Activated naive CD4-positive, alpha-beta T cell treated with anti-CD3 and anti-CD28 coated beads, Interleukin-2, amount 10 ng/mL, durations not matched to agents 7 days and 5 days (primary cell): ENCODE results near the gene ODAD4.
A peak's percentile ranks its signal among the peaks of the same experiment; 100 is the strongest.

Experiments
- CTCF ChIA-PET: fragments of 350-600 bp; sonication (Branson Sonifier 250); formaldehyde crosslinking; loops from one replicate; lab custom pipeline; 2021; ENCODE audit warnings: antibody characterized with exemption; lab: Charles Lee
- DNase-seq: peaks from one replicate; pipeline ENCODE4 v3.0.0-alpha.2; 2020
- H3K27ac Mint-ChIP-seq: one replicate; pipeline ENCODE4 v1.8.0; 2021; ENCODE audit warnings: mild to moderate bottlenecking, moderate library complexity, mixed read lengths
- H3K27me3 Mint-ChIP-seq: one replicate; pipeline ENCODE4 v1.8.0; 2021; ENCODE audit warnings: mild to moderate bottlenecking, mixed read lengths
- H3K36me3 Mint-ChIP-seq: one replicate; pipeline ENCODE4 v1.8.0; 2021; ENCODE audit warnings: mixed read lengths
- H3K4me1 Mint-ChIP-seq: one replicate; pipeline ENCODE4 v1.8.0; 2021; ENCODE audit warnings: mixed read lengths
- H3K4me3 Mint-ChIP-seq: one replicate; pipeline ENCODE4 v1.8.0; 2021; ENCODE audit warnings: mild to moderate bottlenecking, moderate library complexity, mixed read lengths
- H3K9me3 Mint-ChIP-seq: one replicate; pipeline ENCODE4 v1.8.0; 2021; ENCODE audit warnings: mixed read lengths

ODAD4 gene

GRCh38 chr17:41941168-41941567 is 10.8 kb downstream of the ODAD4 start:
- no peak overlapping the region for H3K27ac Mint-ChIP-seq
- H3K27me3 Mint-ChIP-seq, result peaks cover 23% of the 10 kb centered on the region
- no peaks in the 10 kb centered on the region for H3K36me3 Mint-ChIP-seq
- no peaks in the 10 kb centered on the region for H3K9me3 Mint-ChIP-seq
- H3K4me1 Mint-ChIP-seq, result no peaks in the 10 kb centered on the region
- DNase-seq, result no peak
- CTCF ChIA-PET, result no interaction called here
- no peak overlapping the region for H3K4me3 Mint-ChIP-seq

- CTCF ChIA-PET, result interaction anchor here (0.5 kb wide), 1 partner anchor 157 kb away, joined by 3 read pairs; no protein-coding TSS in a partner anchor
- no peak overlapping the region for H3K27ac Mint-ChIP-seq
Measured at GRCh38 chr17:41942626-41943373, 12.4 kb downstream of the ODAD4 start.

GRCh38 chr17:41943492-41943891 is 13.1 kb downstream of the ODAD4 start:
- no peak overlapping the region for H3K27ac Mint-ChIP-seq
- H3K36me3 Mint-ChIP-seq, result no peaks in the 10 kb centered on the region

More at GRCh38 chr17:41942626-41943373, 12.4 kb downstream of the ODAD4 start:
- no peaks in the 10 kb centered on the region for H3K36me3 Mint-ChIP-seq
- H3K4me3 Mint-ChIP-seq, result no peak overlapping the region
- H3K27me3 Mint-ChIP-seq, result peaks cover 23% of the 10 kb centered on the region
- H3K9me3 Mint-ChIP-seq, result no peaks in the 10 kb centered on the region
- DNase-seq, result no peak
- no peaks in the 10 kb centered on the region for H3K4me1 Mint-ChIP-seq

GRCh38 chr17:41944943-41945342 is 14.5 kb downstream of the ODAD4 start:
- H3K4me1 Mint-ChIP-seq, result no peaks in the 10 kb centered on the region
- DNase-seq, result no peak
- CTCF ChIA-PET, result no interaction called here
- H3K9me3 Mint-ChIP-seq, result no peaks in the 10 kb centered on the region
- no peak overlapping the region for H3K27ac Mint-ChIP-seq
- peaks cover 13% of the 10 kb centered on the region for H3K27me3 Mint-ChIP-seq
- H3K36me3 Mint-ChIP-seq, result no peaks in the 10 kb centered on the region
- no peak overlapping the region for H3K4me3 Mint-ChIP-seq

More at GRCh38 chr17:41943492-41943891, 13.1 kb downstream of the ODAD4 start:
- peaks cover 23% of the 10 kb centered on the region for H3K27me3 Mint-ChIP-seq
- no peaks in the 10 kb centered on the region for H3K9me3 Mint-ChIP-seq
- CTCF ChIA-PET, result no interaction called here
- no peaks in the 10 kb centered on the region for H3K4me1 Mint-ChIP-seq
- no peak for DNase-seq
- no peak overlapping the region for H3K4me3 Mint-ChIP-seq

- no peaks in the 10 kb centered on the region for H3K9me3 Mint-ChIP-seq
- CTCF ChIA-PET, result no interaction called here
Measured at GRCh38 chr17:41948762-41949460, 18.5 kb downstream of the ODAD4 start.

GRCh38 chr17:41956522-41956921 is 26.1 kb downstream of the ODAD4 start:
- Mint-ChIP-seq H3K4me3 (no peak overlapping the region), H3K4me1 (no peaks in the 10 kb centered on the region), H3K27ac (no peak overlapping the region), H3K27me3 (peaks cover 11% of the 10 kb centered on the region), H3K36me3 (no peaks in the 10 kb centered on the region), H3K9me3 (no peaks in the 10 kb centered on the region)
- no peak for DNase-seq
- CTCF ChIA-PET, result no interaction called here

More at GRCh38 chr17:41948762-41949460, 18.5 kb downstream of the ODAD4 start:
- Mint-ChIP-seq H3K27ac (no peak overlapping the region), H3K36me3 (no peaks in the 10 kb centered on the region), H3K4me1 (no peaks in the 10 kb centered on the region), H3K27me3 (no peaks in the 10 kb centered on the region), H3K4me3 (no peak overlapping the region)
- DNase-seq, result no peak

- CTCF ChIA-PET, result interaction anchor here (0.7 to 0.8 kb wide), 2 partner anchors 29 to 449 kb away, joined by 3 to 4 read pairs; no protein-coding TSS in a partner anchor
- H3K27ac Mint-ChIP-seq, result no peak overlapping the region
- H3K4me1 Mint-ChIP-seq, result no peaks in the 10 kb centered on the region
- H3K27me3 Mint-ChIP-seq, result peaks cover 18% of the 10 kb centered on the region
- H3K4me3 Mint-ChIP-seq, result no peak overlapping the region
- no peaks in the 10 kb centered on the region for H3K36me3 Mint-ChIP-seq
- DNase-seq, result no peak
- H3K9me3 Mint-ChIP-seq, result no peaks in the 10 kb centered on the region
Measured at GRCh38 chr17:41957031-41957868, 26.8 kb downstream of the ODAD4 start.

GRCh38 chr17:41957869-41958439 is 27.5 kb downstream of the ODAD4 start:
- no peak for DNase-seq
- H3K4me3 Mint-ChIP-seq, result no peak overlapping the region
- H3K27me3 Mint-ChIP-seq, result peaks cover 24% of the 10 kb centered on the region
- no peaks in the 10 kb centered on the region for H3K36me3 Mint-ChIP-seq
- no peaks in the 10 kb centered on the region for H3K9me3 Mint-ChIP-seq
- CTCF ChIA-PET, result interaction anchor here (0.7 to 0.8 kb wide), 2 partner anchors 30 to 448 kb away, joined by 3 to 4 read pairs; no protein-coding TSS in a partner anchor
- H3K27ac Mint-ChIP-seq, result peak overlapping the region; percentile 69
- no peaks in the 10 kb centered on the region for H3K4me1 Mint-ChIP-seq

GRCh38 chr17:41959030-41959335 is 28.6 kb downstream of the ODAD4 start:
- Mint-ChIP-seq H3K4me3 (no peak overlapping the region), H3K9me3 (no peaks in the 10 kb centered on the region), H3K27ac (no peak overlapping the region), H3K4me1 (no peaks in the 10 kb centered on the region), H3K36me3 (no peaks in the 10 kb centered on the region), H3K27me3 (peaks cover 31% of the 10 kb centered on the region)
- DNase-seq, result no peak
- CTCF ChIA-PET, result interaction anchor here (1.2 to 1.5 kb wide), 2 partner anchors 30 to 41 kb away, joined by 3 to 5 read pairs; no protein-coding TSS in a partner anchor

GRCh38 chr17:41959336-41960095 is 29.1 kb downstream of the ODAD4 start:
- CTCF ChIA-PET, result interaction anchor here (0.8 to 1.6 kb wide), 6 partner anchors 31 to 160 kb away, joined by 3 to 5 read pairs (median 3); no protein-coding TSS in a partner anchor
- H3K27me3 Mint-ChIP-seq, result peaks cover 35% of the 10 kb centered on the region
- no peaks in the 10 kb centered on the region for H3K4me1 Mint-ChIP-seq
- H3K36me3 Mint-ChIP-seq, result no peaks in the 10 kb centered on the region
- no peak overlapping the region for H3K4me3 Mint-ChIP-seq
- no peak overlapping the region for H3K27ac Mint-ChIP-seq
- no peaks in the 10 kb centered on the region for H3K9me3 Mint-ChIP-seq
- peak; percentile 35 for DNase-seq

GRCh38 chr17:41962111-41962510 is 31.7 kb downstream of the ODAD4 start:
- Mint-ChIP-seq H3K4me1 (peaks cover 14% of the 10 kb centered on the region), H3K4me3 (no peak overlapping the region), H3K27ac (no peak overlapping the region), H3K9me3 (no peaks in the 10 kb centered on the region), H3K36me3 (no peaks in the 10 kb centered on the region), H3K27me3 (peaks cover 41% of the 10 kb centered on the region)
- DNase-seq, result no peak
- CTCF ChIA-PET, result interaction anchor here (0.6 to 3.6 kb wide), 18 partner anchors 8 to 219 kb away, joined by 3 to 34 read pairs (median 4); partner anchors contain the start of genes KCNH4 and ODAD4

- peaks cover 3% of the 10 kb centered on the region for H3K36me3 Mint-ChIP-seq
- H3K9me3 Mint-ChIP-seq, result no peaks in the 10 kb centered on the region
- peaks cover 22% of the 10 kb centered on the region for H3K4me1 Mint-ChIP-seq
- no peak overlapping the region for H3K4me3 Mint-ChIP-seq
- peak; percentile 84 for DNase-seq
- H3K27me3 Mint-ChIP-seq, result peaks cover 35% of the 10 kb centered on the region
- CTCF ChIA-PET, result interaction anchor here (0.6 to 3.6 kb wide), 27 partner anchors 9 to 219 kb away, joined by 3 to 34 read pairs (median 4); partner anchors contain the start of genes DHX58, DNAJC7, KCNH4 and ODAD4
- H3K27ac Mint-ChIP-seq, result no peak overlapping the region
Measured at GRCh38 chr17:41962768-41963434, 32.5 kb downstream of the ODAD4 start.
